ENCODE data around the gene MLYCD. TPM values are rescaled to one million over a fixed set of nuclear protein-coding genes. Genes with fewer than 3 reads are reported as not detected.
A peak's percentile ranks its signal among the peaks of the same experiment; 100 is the strongest.

MLYCD gene
- total RNA-seq, 4 donors from 2014 or later: 9.6 to 15.8 (median 12.3) TPM

GRCh38 chr16:83853834-83854233, 45.1 kb upstream of the MLYCD start:
- Histone ChIP-seq H3K27me3 (peaks cover 0 to 6% (median 0%) of the 10 kb centered on the region in 4 donors), H3K36me3 (no peaks in the 10 kb centered on the region), H3K27ac (replicated peaks in 1 of 4) (no peak overlapping the region), H3K9me3 (no peaks in the 10 kb centered on the region), H3K4me1 (no peaks in the 10 kb centered on the region), H3K4me3 (no peak overlapping the region)
- intact Hi-C loops (cut with DNase I): no loop called here
- TF ChIP-seq, protein P1, sequence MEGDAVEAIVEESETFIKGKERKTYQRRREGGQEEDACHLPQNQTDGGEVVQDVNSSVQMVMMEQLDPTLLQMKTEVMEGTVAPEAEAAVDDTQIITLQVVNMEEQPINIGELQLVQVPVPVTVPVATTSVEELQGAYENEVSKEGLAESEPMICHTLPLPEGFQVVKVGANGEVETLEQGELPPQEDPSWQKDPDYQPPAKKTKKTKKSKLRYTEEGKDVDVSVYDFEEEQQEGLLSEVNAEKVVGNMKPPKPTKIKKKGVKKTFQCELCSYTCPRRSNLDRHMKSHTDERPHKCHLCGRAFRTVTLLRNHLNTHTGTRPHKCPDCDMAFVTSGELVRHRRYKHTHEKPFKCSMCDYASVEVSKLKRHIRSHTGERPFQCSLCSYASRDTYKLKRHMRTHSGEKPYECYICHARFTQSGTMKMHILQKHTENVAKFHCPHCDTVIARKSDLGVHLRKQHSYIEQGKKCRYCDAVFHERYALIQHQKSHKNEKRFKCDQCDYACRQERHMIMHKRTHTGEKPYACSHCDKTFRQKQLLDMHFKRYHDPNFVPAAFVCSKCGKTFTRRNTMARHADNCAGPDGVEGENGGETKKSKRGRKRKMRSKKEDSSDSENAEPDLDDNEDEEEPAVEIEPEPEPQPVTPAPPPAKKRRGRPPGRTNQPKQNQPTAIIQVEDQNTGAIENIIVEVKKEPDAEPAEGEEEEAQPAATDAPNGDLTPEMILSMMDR (IDR thresholded peaks at IDR 0.05): no peak
- no peak for TF ChIP-seq EP300 (IDR thresholded peaks at IDR 0.05)
- no peak for TF ChIP-seq POLR2AphosphoS5 (IDR thresholded peaks at IDR 0.05)
- WGBS: 95% methylated on average over 7 of the region's 8 CpGs
- DNase-seq (ENCODE audit: extremely low spot score): peak; percentile 90

DNA sequence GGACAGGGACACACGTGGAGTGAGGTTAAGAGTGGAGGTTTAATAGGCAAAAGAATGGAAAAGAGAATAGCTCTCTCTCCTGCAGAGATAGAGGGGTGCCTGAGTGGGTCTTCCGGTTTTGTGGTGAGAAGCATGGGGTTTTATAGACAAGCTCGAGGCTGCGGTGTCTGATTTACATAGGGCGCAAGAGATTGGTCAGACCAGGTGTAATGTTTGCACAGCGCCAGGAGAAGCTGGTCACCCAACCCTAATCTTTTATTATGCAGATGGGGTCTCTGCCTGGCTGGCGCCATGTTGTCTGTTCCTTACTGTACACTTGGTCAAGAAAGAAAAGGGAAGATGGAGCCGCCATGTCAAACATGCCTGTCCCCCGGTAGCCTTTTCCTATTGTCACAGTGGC, 44.5 kb upstream of the MLYCD start:
- WGBS: 87% methylated on average over 9 of the region's 9 CpGs

GRCh38 chr16:83856792-83857191, 42.1 kb upstream of the MLYCD start:
- Histone ChIP-seq H3K27ac (replicated peaks in 1 of 4) (no peak overlapping the region), H3K36me3 (no peaks in the 10 kb centered on the region), H3K27me3 (peaks cover 0 to 6% (median 0%) of the 10 kb centered on the region in 4 donors), H3K9me3 (no peaks in the 10 kb centered on the region), H3K4me3 (no peak overlapping the region), H3K4me1 (no peaks in the 10 kb centered on the region)
- peak; percentile 53 for DNase-seq (ENCODE audit: extremely low spot score)
- intact Hi-C loops (cut with DNase I): no loop called here
- TF ChIP-seq EP300 (IDR thresholded peaks at IDR 0.05) (no peak), POLR2A (IDR thresholded peaks at IDR 0.05; ENCODE audit: low read depth) (no peak), POLR2AphosphoS5 (IDR thresholded peaks at IDR 0.05) (no peak)
- TF ChIP-seq, protein P1 (IDR thresholded peaks at IDR 0.05): no peak
- 77% methylated on average over 4 of the region's 4 CpGs for WGBS

More for the DNA sequence above, 44.5 kb upstream of the MLYCD start:
- no peaks in the 10 kb centered on the region for H3K4me1 ChIP-seq
- H3K4me3 ChIP-seq: no peak overlapping the region
- intact Hi-C loops (cut with DNase I): no loop called here
- peaks cover 0 to 6% (median 0%) of the 10 kb centered on the region in 4 donors for H3K27me3 ChIP-seq
- H3K9me3 ChIP-seq: no peaks in the 10 kb centered on the region
- TF ChIP-seq POLR2AphosphoS5 (IDR thresholded peaks at IDR 0.05): no peak
- no peak for TF ChIP-seq POLR2A (IDR thresholded peaks at IDR 0.05; ENCODE audit: low read depth)
- no peak for TF ChIP-seq EP300 (IDR thresholded peaks at IDR 0.05)
- peak; percentile 37 for DNase-seq (ENCODE audit: extremely low spot score)
- H3K27ac ChIP-seq (replicated peaks in 1 of 4): no peak overlapping the region
- H3K36me3 ChIP-seq: no peaks in the 10 kb centered on the region

DNA sequence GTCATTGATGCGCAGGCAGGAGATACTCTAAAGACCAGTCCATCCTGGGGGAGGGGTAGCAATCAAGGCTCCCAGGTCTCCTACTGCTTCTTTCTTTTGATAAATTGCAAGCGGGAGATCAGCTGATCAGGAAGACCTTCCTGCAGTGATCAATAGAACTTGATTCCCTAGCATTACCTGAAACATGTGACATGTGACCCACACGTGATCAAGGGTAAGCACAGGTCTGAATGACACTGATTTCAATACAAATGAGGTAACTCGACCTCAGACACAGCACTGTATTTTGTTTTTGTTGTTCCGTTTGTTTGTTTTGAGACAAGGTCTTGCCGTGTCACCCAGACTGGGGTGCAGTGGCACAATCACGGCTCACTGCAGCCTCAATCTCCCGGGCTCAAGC, 39.6 kb upstream of the MLYCD start:
- Histone ChIP-seq H3K4me3 (no peak overlapping the region), H3K36me3 (no peaks in the 10 kb centered on the region), H3K27ac (replicated peaks in 1 of 4) (no peak overlapping the region), H3K9me3 (no peaks in the 10 kb centered on the region), H3K27me3 (no peaks in the 10 kb centered on the region), H3K4me1 (no peaks in the 10 kb centered on the region)
- WGBS: 76% methylated on average over 8 of the region's 8 CpGs
- no peak for DNase-seq (ENCODE audit: extremely low spot score)
- intact Hi-C loops (cut with DNase I): no loop called here
- TF ChIP-seq POLR2AphosphoS5 (IDR thresholded peaks at IDR 0.05): no peak
- TF ChIP-seq POLR2A (IDR thresholded peaks at IDR 0.05; ENCODE audit: low read depth): no peak

GRCh38 chr16:83862661-83863060, 36.3 kb upstream of the MLYCD start:
- 79% methylated on average over 7 of the region's 7 CpGs for WGBS
- Histone ChIP-seq H3K4me3 (no peak overlapping the region), H3K9me3 (no peaks in the 10 kb centered on the region), H3K27ac (replicated peaks in 1 of 4) (no peak overlapping the region), H3K27me3 (no peaks in the 10 kb centered on the region), H3K4me1 (no peaks in the 10 kb centered on the region), H3K36me3 (no peaks in the 10 kb centered on the region)
- intact Hi-C loops (cut with DNase I): no loop called here
- TF ChIP-seq EP300 (IDR thresholded peaks at IDR 0.05) (no peak), POLR2A (IDR thresholded peaks at IDR 0.05; ENCODE audit: low read depth) (no peak), POLR2AphosphoS5 (IDR thresholded peaks at IDR 0.05) (no peak)
- TF ChIP-seq, protein P1 (IDR thresholded peaks at IDR 0.05): no peak
- DNase-seq (ENCODE audit: extremely low spot score): no peak

GRCh38 chr16:83863682-83864081, 35.2 kb upstream of the MLYCD start:
- no peaks in the 10 kb centered on the region for H3K27me3 ChIP-seq
- no peak for TF ChIP-seq EP300 (IDR thresholded peaks at IDR 0.05)
- no peak for TF ChIP-seq POLR2A (IDR thresholded peaks at IDR 0.05; ENCODE audit: low read depth)
- TF ChIP-seq POLR2AphosphoS5 (IDR thresholded peaks at IDR 0.05): no peak
- no peaks in the 10 kb centered on the region for H3K36me3 ChIP-seq
- WGBS: 100% methylated on average over 1 of the region's 1 CpG
- no peaks in the 10 kb centered on the region for H3K9me3 ChIP-seq
- H3K4me1 ChIP-seq: no peaks in the 10 kb centered on the region
- intact Hi-C loops (cut with DNase I): no loop called here
- H3K4me3 ChIP-seq: no peak overlapping the region
- no peak overlapping the region for H3K27ac ChIP-seq (replicated peaks in 1 of 4)
- no peak for DNase-seq (ENCODE audit: extremely low spot score)

Data from esophagus muscularis mucosa (tissue), 4 donors.